Gastroesophageal sphincter (tissue), 4 donors: ENCODE data around the gene CNIH2. TPM values are rescaled to one million over a fixed set of nuclear protein-coding genes. Genes with fewer than 3 reads are reported as not detected.

Source experiments
- ATAC-seq: fragments of 150-250 bp; one replicate; pipeline ENCODE4 v1.9.1; 2016; ENCODE audit warnings: mild to moderate bottlenecking, moderate library complexity
- H3K27ac ChIP-seq, 4 donors: fragments of 200-600 bp; sonication (generic) in 3 of 4; 1 replicate in 3 of 4; 2 replicates in 1 of 4; pipeline ENCODE4 v1.5.1; 2016 to 2019
- H3K27me3 ChIP-seq: fragments of 200-600 bp; sonication (generic); one replicate; pipeline ENCODE4 v1.5.1; 2019
- H3K36me3 ChIP-seq, 2 donors: fragments of 200-600 bp; sonication (generic); one replicate each; pipeline ENCODE4 v1.5.1; 2019; ENCODE audit warnings: control low read depth in 1 of 2
- H3K4me1 ChIP-seq, 3 donors: fragments of 200-600 bp; sonication (generic); 1 replicate in 2 of 3; 2 replicates in 1 of 3; pipeline ENCODE4 v1.5.1; 2016 to 2019; ENCODE audit warnings: control low read depth in 2 of 3
- H3K4me3 ChIP-seq, 2 donors: fragments of 200-600 bp; sonication (generic); one replicate each; pipeline ENCODE4 v1.5.1; 2019; ENCODE audit warnings: mild to moderate bottlenecking in 1 of 2, moderate library complexity in 1 of 2
- H3K9me3 ChIP-seq, 3 donors: fragments of 200-600 bp; sonication (generic); one replicate each; pipeline ENCODE4 v1.5.1; 2017 to 2019; ENCODE audit warnings: control low read depth in 2 of 3
- CTCF ChIP-seq, 4 experiments: fragments of 200-600 bp in 2 of 4; fragments of 450-650 bp in 2 of 4; sonication (generic) in 1 of 4; IDR thresholded peaks; one replicate each; pipeline ENCODE4 v1.5.1; 2017 to 2019; ENCODE audit warnings: antibody characterized with exemption in 4 of 4, mild to moderate bottlenecking in 2 of 4, moderate library complexity in 2 of 4
- EP300 ChIP-seq: sonication (generic); formaldehyde crosslinking; IDR thresholded peaks from one replicate; pipeline ENCODE4 v1.6.1; 2017; ENCODE audit warnings: antibody characterized with exemption, mild to moderate bottlenecking
- POLR2A ChIP-seq, 2 donors: fragments of 450-650 bp; IDR thresholded peaks; one replicate each; pipeline ENCODE4 v1.6.1; 2017; ENCODE audit warnings: antibody characterized with exemption in 2 of 2, mild to moderate bottlenecking in 2 of 2, moderate library complexity in 1 of 2
- POLR2AphosphoS5 ChIP-seq: sonication (generic); formaldehyde crosslinking; IDR thresholded peaks from one replicate; pipeline ENCODE4 v1.6.1; 2017; ENCODE audit warnings: antibody characterized with exemption
- WGBS, 2 donors: methylation state at CpG; one replicate each; pipeline ENCODE4 v1.1.5; 2018; ENCODE audit warnings: low coverage in 1 of 2; 5-methylcytosine and 5-hydroxymethylcytosine counted together
- total RNA-seq, 4 donors: library from RNA; depleted of rRNA; stranded (reverse); fragments of >200 nt; gene quantifications; one replicate each; pipeline ENCODE4 v1.1.0, GENCODE V29; 2016

CNIH2 gene
- total RNA-seq, 4 donors from 2014 or later = 1.1 TPM; not detected in 3

- Histone ChIP-seq H3K4me3 (no peak overlapping the region), H3K36me3 (peaks cover 0 to 84% of the 10 kb centered on the region in 2 donors), H3K9me3 (no peaks in the 10 kb centered on the region), H3K27ac (no peak overlapping the region), H3K27me3 (no peaks in the 10 kb centered on the region), H3K4me1 (no peaks in the 10 kb centered on the region)
- 76 to 82% methylated on average over 7 of the region's 7 CpGs for WGBS, 2 donors
- no peak for ATAC-seq
- TF ChIP-seq POLR2AphosphoS5 (no peak), POLR2A (IDR thresholded peaks at IDR 0.05) (no peak), EP300 (no peak), CTCF (IDR thresholded peaks at IDR 0.05) (no peak)
Measured at GRCh38 chr11:66231561-66231960, 46.4 kb upstream of the CNIH2 start.

- Histone ChIP-seq H3K9me3 (no peaks in the 10 kb centered on the region), H3K4me1 (no peaks in the 10 kb centered on the region), H3K27ac (no peak overlapping the region), H3K27me3 (no peaks in the 10 kb centered on the region), H3K36me3 (peaks cover 0 to 90% of the 10 kb centered on the region in 2 donors), H3K4me3 (no peak overlapping the region)
- ATAC-seq = no peak
- TF ChIP-seq POLR2AphosphoS5 = no peak
- no peak for TF ChIP-seq POLR2A (IDR thresholded peaks at IDR 0.05)
- no peak for TF ChIP-seq CTCF (IDR thresholded peaks at IDR 0.05)
- no peak for TF ChIP-seq EP300
- WGBS, 2 donors = no CpG with 5 or more reads among the region's 11 CpGs
Measured at GRCh38 chr11:66232769-66233168, 45.2 kb upstream of the CNIH2 start.

- H3K27ac ChIP-seq = no peak overlapping the region
- 84 to 92% methylated on average over 5 of the region's 5 CpGs for WGBS, 2 donors
- ATAC-seq = no peak
- no peaks in the 10 kb centered on the region for H3K4me1 ChIP-seq
- H3K27me3 ChIP-seq = no peaks in the 10 kb centered on the region
- no peak overlapping the region for H3K4me3 ChIP-seq
- TF ChIP-seq POLR2AphosphoS5 (no peak), CTCF (IDR thresholded peaks at IDR 0.05) (no peak), EP300 (no peak)
- H3K36me3 ChIP-seq = peaks cover 0 to 90% of the 10 kb centered on the region in 2 donors
- H3K9me3 ChIP-seq = no peaks in the 10 kb centered on the region
Measured at GRCh38 chr11:66233301-66233700, 44.7 kb upstream of the CNIH2 start.

- no peak for ATAC-seq
- Histone ChIP-seq H3K4me1 (no peaks in the 10 kb centered on the region), H3K27ac (no peak overlapping the region), H3K36me3 (peaks cover 0 to 100% of the 10 kb centered on the region in 2 donors), H3K27me3 (no peaks in the 10 kb centered on the region), H3K9me3 (no peaks in the 10 kb centered on the region), H3K4me3 (no peak overlapping the region)
- TF ChIP-seq POLR2AphosphoS5 = no peak
- TF ChIP-seq POLR2A (IDR thresholded peaks at IDR 0.05) = no peak
- TF ChIP-seq EP300 = no peak
- TF ChIP-seq CTCF (IDR thresholded peaks at IDR 0.05) = no peak
- 49 to 88% methylated on average over 3 of the region's 11 CpGs for WGBS, 2 donors
Measured at GRCh38 chr11:66235141-66235540, 42.8 kb upstream of the CNIH2 start.

- 83 to 87% methylated on average over 5 to 6 of the region's 6 CpGs for WGBS, 2 donors
- Histone ChIP-seq H3K4me3 (no peak overlapping the region), H3K9me3 (no peaks in the 10 kb centered on the region), H3K36me3 (peaks cover 0 to 100% of the 10 kb centered on the region in 2 donors), H3K27ac (no peak overlapping the region), H3K27me3 (no peaks in the 10 kb centered on the region), H3K4me1 (no peaks in the 10 kb centered on the region)
- no peak for TF ChIP-seq POLR2A (IDR thresholded peaks at IDR 0.05)
- no peak for TF ChIP-seq EP300
- TF ChIP-seq CTCF (IDR thresholded peaks at IDR 0.05) = no peak
- TF ChIP-seq POLR2AphosphoS5 = no peak
- no peak for ATAC-seq
Measured at GRCh38 chr11:66237867-66238266, 40.1 kb upstream of the CNIH2 start.
